PC-3 (cell line): Measurements from ENCODE around the gene MISP.

ENCODE experiments used
- EZH2phosphoT487 ChIP-seq: fragments of 300-600 bp; sonication (generic); IDR thresholded peaks from 2 replicates; pipeline ENCODE4 v1.6.1; 2018; ENCODE audit warnings: mild to moderate bottlenecking, antibody characterized with exemption, low read length, borderline replicate concordance
- TF ChIP-seq, protein P1 (sequence below): fragments of 300-600 bp; sonication (generic); conservative IDR thresholded peaks from 2 replicates; pipeline ENCODE4 v1.5.1; 2017; ENCODE audit warnings: antibody characterized with exemption, low read depth, mild to moderate bottlenecking, low read length

GRCh38 chr19:781800-782184 lies 30.9 kb downstream of the MISP start:
- TF ChIP-seq, protein P1, sequence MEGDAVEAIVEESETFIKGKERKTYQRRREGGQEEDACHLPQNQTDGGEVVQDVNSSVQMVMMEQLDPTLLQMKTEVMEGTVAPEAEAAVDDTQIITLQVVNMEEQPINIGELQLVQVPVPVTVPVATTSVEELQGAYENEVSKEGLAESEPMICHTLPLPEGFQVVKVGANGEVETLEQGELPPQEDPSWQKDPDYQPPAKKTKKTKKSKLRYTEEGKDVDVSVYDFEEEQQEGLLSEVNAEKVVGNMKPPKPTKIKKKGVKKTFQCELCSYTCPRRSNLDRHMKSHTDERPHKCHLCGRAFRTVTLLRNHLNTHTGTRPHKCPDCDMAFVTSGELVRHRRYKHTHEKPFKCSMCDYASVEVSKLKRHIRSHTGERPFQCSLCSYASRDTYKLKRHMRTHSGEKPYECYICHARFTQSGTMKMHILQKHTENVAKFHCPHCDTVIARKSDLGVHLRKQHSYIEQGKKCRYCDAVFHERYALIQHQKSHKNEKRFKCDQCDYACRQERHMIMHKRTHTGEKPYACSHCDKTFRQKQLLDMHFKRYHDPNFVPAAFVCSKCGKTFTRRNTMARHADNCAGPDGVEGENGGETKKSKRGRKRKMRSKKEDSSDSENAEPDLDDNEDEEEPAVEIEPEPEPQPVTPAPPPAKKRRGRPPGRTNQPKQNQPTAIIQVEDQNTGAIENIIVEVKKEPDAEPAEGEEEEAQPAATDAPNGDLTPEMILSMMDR: no peak
- TF ChIP-seq EZH2phosphoT487: no peak
